HEK293 (cell line): ENCODE results near the gene SOWAHA.
A peak's percentile ranks its signal among the peaks of the same experiment; 100 is the strongest.

ENCODE experiments used
- CTCF ChIA-PET: fragments of 350-600 bp; formaldehyde crosslinking; extraction: SDS; loops from one replicate; lab custom pipeline; 2021; ENCODE audit warnings: antibody characterized with exemption; lab: Yijun Ruan, JAX
- POLR2A ChIA-PET: fragments of 300-600 bp; formaldehyde crosslinking; extraction: SDS; loops from one replicate; lab custom pipeline; 2020; ENCODE audit warnings: antibody characterized with exemption, inconsistent platforms; lab: Yijun Ruan, JAX
- H3K27ac ChIP-seq: fragments of 200-500 bp; sonication (Bioruptor generic); 2 replicates; pipeline ENCODE4 v1.5.1; 2014; ENCODE audit warnings: low read depth, low read length, control low read depth, inconsistent platforms; ENCODE audit errors: extremely low read depth
- H3K36me3 ChIP-seq, 2 experiments: fragments of 200-500 bp in 1 of 2; sonication (Bioruptor generic) in 1 of 2; 1 replicate in 1 of 2; 2 replicates in 1 of 2; pipeline ENCODE4 v1.5.1; 2014 to 2017; ENCODE audit warnings: inconsistent platforms in 2 of 2, low read length in 2 of 2; ENCODE audit not compliant: control insufficient read depth in 2 of 2, insufficient read depth in 1 of 2
- H3K4me1 ChIP-seq: fragments of 200-500 bp; sonication (Bioruptor generic); 2 replicates; pipeline ENCODE4 v1.5.1; 2014; ENCODE audit warnings: mild to moderate bottlenecking, low read length, inconsistent platforms; ENCODE audit not compliant: control insufficient read depth, insufficient read depth
- H3K4me3 ChIP-seq: 2 replicates; pipeline ENCODE4 v1.5.1; 2011; ENCODE audit warnings: low read depth, mild to moderate bottlenecking, control low read depth, low read length, moderate library complexity
- H3K9me3 ChIP-seq: fragments of 200-500 bp; sonication (Bioruptor generic); 2 replicates; pipeline ENCODE4 v1.5.1; 2014; ENCODE audit warnings: low read depth, low read length, inconsistent platforms; ENCODE audit not compliant: control insufficient read depth, insufficient read depth
- KLF1 ChIP-seq: fragments of 450-650 bp; formaldehyde crosslinking; IDR thresholded peaks from 2 replicates; pipeline ENCODE4 v1.5.1; 2016; ENCODE audit warnings: missing biosample characterization, missing genetic modification characterization
- ZFHX2 ChIP-seq: fragments of 450-650 bp; formaldehyde crosslinking; conservative IDR thresholded peaks from 2 replicates; pipeline ENCODE4 v1.5.1; 2016; ENCODE audit warnings: missing biosample characterization, missing genetic modification characterization
- ZNF157 ChIP-seq: fragments of 450-650 bp; formaldehyde crosslinking; IDR thresholded peaks from 2 replicates; pipeline ENCODE4 v1.5.1; 2016; ENCODE audit warnings: missing biosample characterization, missing genetic modification characterization
- ZNF26 ChIP-seq: fragments of 450-650 bp; formaldehyde crosslinking; IDR thresholded peaks from 2 replicates; pipeline ENCODE4 v1.5.1; 2016; ENCODE audit warnings: missing biosample characterization, missing genetic modification characterization
- ZNF394 ChIP-seq: fragments of 450-650 bp; formaldehyde crosslinking; IDR thresholded peaks from 2 replicates; pipeline ENCODE4 v1.5.1; 2016; ENCODE audit warnings: missing biosample characterization, missing genetic modification characterization, mild to moderate bottlenecking, moderate library complexity, borderline replicate concordance
- ZNF518A ChIP-seq: fragments of 450-650 bp; formaldehyde crosslinking; conservative IDR thresholded peaks from 2 replicates; pipeline ENCODE4 v1.5.1; 2016; ENCODE audit warnings: low read depth, missing biosample characterization, missing genetic modification characterization
- ZNF549 ChIP-seq: fragments of 450-650 bp; IDR thresholded peaks from 2 replicates; pipeline ENCODE4 v1.5.1; 2018; ENCODE audit warnings: missing biosample characterization, missing genetic modification characterization, mild to moderate bottlenecking, inconsistent platforms, moderate library complexity
- ZNF76 ChIP-seq: fragments of 450-650 bp; formaldehyde crosslinking; IDR thresholded peaks from 2 replicates; pipeline ENCODE4; 2016; ENCODE audit warnings: low read depth, missing biosample characterization, missing genetic modification characterization, borderline replicate concordance
- ZXDB ChIP-seq: fragments of 450-650 bp; formaldehyde crosslinking; IDR thresholded peaks from 2 replicates; pipeline ENCODE4 v1.5.1; 2016; ENCODE audit warnings: missing biosample characterization, missing genetic modification characterization
- TF ChIP-seq, protein P1 (sequence below): fragments of 450-650 bp; formaldehyde crosslinking; IDR thresholded peaks from 2 replicates; pipeline ENCODE4 v1.5.1; 2016; ENCODE audit warnings: missing biosample characterization, missing genetic modification characterization
- TF ChIP-seq, protein P2 (sequence below): fragments of 450-650 bp; formaldehyde crosslinking; IDR thresholded peaks from 2 replicates; pipeline ENCODE4 v1.5.1; 2017; ENCODE audit warnings: missing biosample characterization, mild to moderate bottlenecking, missing genetic modification characterization, moderate library complexity

SOWAHA gene

GRCh38 chr5:132774406-132774805, 38.7 kb upstream of the SOWAHA start:
- no peak overlapping the region for H3K27ac ChIP-seq
- H3K4me3 ChIP-seq = no peak overlapping the region
- H3K4me1 ChIP-seq = no peaks in the 10 kb centered on the region
- 0 out of 2 replicates have a peak, but pooled peaks have one; percentile 6 for TF ChIP-seq ZFHX2 (tag by site-specific recombination)
- TF ChIP-seq ZNF518A (tag by site-specific recombination) = no peak
- no peak for TF ChIP-seq ZNF76 (tag by site-specific recombination)
- H3K36me3 ChIP-seq = peaks cover 0 to 5% of the 10 kb centered on the region in 2 experiments; a peak in 1 of 3 replicates
- no peaks in the 10 kb centered on the region for H3K9me3 ChIP-seq
- ChIA-PET CTCF (no interaction called here), POLR2A (interaction anchor here (1.1 to 2.0 kb wide), 2 partner anchors 9 to 19 kb away, joined by 3 to 6 read pairs; no protein-coding TSS in a partner anchor)

GRCh38 chr5:132774896-132775295, 38.2 kb upstream of the SOWAHA start:
- TF ChIP-seq ZNF26 (no peak), ZNF157 (tag by site-specific recombination) (no peak), ZNF549 (tag by site-specific recombination) (no peak), ZNF394 (tag by site-specific recombination) (no peak), ZXDB (tag by site-specific recombination) (no peak), KLF1 (tag by site-specific recombination) (peak; percentile 71)
- TF ChIP-seq, protein P1, sequence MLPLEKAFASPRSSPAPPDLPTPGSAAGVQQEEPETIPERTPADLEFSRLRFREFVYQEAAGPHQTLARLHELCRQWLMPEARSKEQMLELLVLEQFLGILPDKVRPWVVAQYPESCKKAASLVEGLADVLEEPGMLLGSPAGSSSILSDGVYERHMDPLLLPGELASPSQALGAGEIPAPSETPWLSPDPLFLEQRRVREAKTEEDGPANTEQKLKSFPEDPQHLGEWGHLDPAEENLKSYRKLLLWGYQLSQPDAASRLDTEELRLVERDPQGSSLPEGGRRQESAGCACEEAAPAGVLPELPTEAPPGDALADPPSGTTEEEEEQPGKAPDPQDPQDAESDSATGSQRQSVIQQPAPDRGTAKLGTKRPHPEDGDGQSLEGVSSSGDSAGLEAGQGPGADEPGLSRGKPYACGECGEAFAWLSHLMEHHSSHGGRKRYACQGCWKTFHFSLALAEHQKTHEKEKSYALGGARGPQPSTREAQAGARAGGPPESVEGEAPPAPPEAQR (tag by site-specific recombination) = no peak
- TF ChIP-seq, protein P2, sequence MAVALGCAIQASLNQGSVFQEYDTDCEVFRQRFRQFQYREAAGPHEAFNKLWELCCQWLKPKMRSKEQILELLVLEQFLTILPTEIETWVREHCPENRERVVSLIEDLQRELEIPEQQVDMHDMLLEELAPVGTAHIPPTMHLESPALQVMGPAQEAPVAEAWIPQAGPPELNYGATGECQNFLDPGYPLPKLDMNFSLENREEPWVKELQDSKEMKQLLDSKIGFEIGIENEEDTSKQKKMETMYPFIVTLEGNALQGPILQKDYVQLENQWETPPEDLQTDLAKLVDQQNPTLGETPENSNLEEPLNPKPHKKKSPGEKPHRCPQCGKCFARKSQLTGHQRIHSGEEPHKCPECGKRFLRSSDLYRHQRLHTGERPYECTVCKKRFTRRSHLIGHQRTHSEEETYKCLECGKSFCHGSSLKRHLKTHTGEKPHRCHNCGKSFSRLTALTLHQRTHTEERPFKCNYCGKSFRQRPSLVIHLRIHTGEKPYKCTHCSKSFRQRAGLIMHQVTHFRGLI = no peak
- no peak overlapping the region for H3K27ac ChIP-seq
- POLR2A ChIA-PET = interaction anchor here (1.3 to 2.0 kb wide), 6 partner anchors 9 to 59 kb away, joined by 3 to 9 read pairs (median 4); partner anchors contain the start of gene KIF3A
- H3K9me3 ChIP-seq = no peaks in the 10 kb centered on the region
- no peaks in the 10 kb centered on the region for H3K4me1 ChIP-seq
- CTCF ChIA-PET = no interaction called here
- H3K36me3 ChIP-seq = peaks cover 0 to 5% of the 10 kb centered on the region in 2 experiments; a peak in 1 of 3 replicates
- no peak overlapping the region for H3K4me3 ChIP-seq
